GM18508 (cell line): Measurements from ENCODE around the gene PRKAR2B.
"Not testable (repeated sequence)": the region's sequence is repeated elsewhere in the genome, so short reads cannot be mapped to it uniquely, and the experiment has no call there.

Source experiments
- ATAC-seq: cut with Tn5 transposase; IDR thresholded peaks from one replicate; pipeline ENCODE4 v1.9.1; 2021; ENCODE audit warnings: moderate number of reproducible peaks; ENCODE audit not compliant: insufficient read depth, unreplicated experiment

The PRKAR2B gene

DNA sequence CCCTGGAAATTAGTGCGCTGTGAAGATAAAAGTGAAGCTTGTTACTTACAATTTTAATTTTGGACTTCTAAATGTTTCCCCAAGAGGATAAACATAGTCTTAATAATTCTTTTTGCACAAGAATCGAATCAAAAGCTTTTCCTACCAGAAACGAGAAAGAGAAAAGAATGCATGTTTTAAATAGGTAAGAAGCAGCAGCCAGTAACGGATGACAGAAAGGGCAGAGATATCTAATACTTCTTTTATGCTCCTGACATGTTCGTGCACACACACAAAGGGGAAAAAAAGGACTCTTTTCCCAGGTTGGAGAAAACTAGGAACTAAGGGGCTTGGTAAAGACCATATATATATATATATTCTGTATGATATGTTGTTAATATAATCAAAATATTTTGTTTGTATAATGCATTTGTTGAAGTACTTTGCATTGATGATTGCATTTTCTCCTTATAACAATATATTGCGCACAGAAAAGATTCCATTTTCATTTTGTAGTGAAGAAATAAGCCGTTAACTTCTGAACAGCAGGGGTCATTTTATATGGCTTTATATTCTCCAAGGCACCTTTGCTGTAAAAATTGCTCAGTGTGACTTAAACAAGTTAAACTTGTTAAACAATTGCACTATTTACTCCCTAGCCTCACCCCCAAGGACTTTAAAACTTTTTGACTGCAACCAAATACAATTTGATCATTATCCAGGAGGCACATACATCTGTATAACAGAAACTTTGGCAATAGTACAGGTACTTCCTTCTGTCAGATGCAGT, 2.2 kb downstream of the PRKAR2B start:
- no peak for ATAC-seq

DNA sequence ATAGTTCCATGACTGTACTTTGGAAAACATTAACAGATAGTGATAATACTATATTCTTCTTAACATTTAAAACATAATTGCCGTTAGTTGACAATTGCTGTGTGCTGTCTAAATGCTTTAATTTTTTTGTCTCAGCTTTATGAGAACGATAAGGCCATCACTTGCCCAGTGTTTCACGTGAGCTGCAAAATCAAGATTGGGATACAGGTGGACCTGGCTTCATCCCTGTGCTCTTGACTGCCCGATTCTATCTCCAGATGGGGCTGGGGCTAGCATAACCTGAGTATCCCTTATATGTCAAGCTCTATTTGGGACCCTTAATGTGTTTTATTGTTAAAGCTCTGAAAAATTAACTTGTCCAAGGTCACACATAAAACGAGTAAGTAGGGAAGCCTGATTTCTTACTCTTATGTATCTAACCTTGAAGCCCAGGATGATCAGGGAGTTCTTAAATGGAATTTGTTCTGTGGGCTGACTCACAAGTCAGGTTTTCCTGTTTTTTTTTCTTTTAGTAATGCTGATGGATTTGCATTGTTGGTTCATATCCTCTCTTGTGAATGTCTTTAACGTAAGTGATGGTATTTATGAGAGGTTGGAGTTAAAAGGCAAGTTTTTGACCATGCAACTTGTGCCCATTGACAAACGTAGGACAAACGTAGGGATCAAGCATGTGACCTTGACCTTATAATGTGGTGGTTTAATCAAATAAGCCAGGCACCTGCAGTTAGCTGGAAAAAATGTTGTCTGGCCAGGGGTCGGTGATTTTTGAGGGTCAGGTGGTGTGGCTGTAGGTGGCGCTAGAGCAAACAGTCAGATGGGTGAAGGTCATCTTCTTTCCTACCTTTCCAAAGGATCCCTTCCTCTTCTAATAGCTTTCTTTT, 3.6 kb downstream of the PRKAR2B start:
- no peak for ATAC-seq

DNA sequence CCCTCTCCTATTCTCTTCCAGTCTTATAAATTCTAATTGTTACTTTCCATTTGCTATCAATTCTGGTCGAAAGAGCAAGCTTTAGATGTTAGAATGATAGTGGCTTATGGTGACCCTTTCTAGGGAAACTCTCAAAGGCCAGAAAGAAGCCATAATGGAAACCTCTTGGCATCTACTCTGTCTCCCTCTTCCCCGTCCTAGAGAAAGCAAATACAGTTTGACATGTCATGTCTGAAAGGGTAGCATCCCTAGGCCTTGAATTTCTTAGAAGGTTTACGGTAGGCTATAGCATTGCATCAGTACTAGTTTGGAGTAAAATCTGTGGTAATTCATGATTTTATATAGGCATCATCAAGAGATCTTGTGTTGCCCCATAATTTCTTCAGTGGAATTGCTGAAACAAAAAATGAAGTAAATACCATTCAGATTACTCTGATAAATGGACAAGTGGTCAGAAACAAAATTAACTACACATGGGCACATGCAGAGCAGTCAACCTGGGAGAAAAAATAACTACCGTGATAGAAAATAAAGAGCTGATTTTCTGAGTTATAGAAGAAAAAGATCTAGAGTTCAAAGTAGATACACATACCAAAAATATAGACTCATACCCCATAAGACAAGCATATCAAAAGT, 4.4 kb downstream of the PRKAR2B start:
- no peak for ATAC-seq

DNA sequence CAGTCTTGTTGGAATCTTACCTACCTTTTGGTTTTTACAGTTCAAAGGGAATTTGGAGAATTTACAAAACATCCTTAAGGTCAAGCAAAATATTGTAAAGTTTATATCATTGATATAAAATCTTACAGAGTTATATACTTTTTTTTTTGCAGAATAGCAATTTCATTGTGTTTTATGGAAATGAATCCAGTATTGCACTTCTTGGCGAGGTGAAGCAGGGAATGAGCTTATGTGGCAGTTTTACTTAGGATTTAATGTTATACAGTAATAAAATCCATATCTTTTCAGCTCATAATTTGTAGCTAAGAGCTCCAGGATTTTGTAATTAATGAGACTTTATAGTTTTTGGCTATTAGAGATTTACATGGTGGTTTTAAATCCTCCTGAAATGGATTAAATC, 5.0 kb downstream of the PRKAR2B start:
- ATAC-seq = no peak

- ATAC-seq = no peak
Observed at GRCh38 chr7:107049971-107050532, 5.5 kb downstream of the PRKAR2B start.

DNA sequence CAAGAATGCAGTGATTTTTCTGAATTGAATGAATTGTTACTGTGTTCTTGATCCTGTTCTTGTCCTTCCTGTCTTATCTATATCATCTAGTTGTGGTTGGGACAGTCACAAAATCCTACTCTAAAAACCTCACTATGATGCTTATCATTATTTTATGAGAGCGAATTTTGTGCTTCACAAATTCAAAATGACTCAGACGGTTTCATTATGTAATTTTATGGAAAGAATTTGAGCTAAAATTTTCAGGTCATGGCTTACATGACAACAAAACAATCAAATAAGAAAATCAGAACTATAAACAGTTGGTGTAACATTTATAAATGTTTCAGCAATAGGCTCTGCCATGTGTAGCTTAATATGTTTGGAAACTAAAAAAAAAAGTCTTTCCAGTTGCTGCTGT, 6.9 kb downstream of the PRKAR2B start:
- no peak for ATAC-seq

DNA sequence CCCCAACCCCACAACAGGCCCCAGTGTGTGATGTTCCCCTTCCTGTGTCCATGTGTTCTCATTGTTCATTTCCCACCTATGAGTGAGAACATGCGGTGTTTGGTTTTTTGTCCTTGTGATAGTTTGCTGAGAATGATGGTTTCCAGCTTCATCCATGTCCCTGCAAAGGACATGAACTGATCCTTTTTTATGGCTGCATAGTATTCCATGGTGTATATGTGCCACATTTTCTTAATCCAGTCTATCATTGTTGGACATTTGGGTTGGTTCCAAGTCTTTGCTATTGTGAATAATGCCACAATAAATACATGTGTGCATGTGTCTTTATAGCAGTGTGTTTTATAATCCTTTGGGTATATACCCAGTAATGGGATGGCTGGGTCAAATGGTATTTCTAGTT, 10.5 kb downstream of the PRKAR2B start:
- not testable (repeated sequence) for ATAC-seq

- ATAC-seq = not testable (repeated sequence)
Observed at GRCh38 chr7:107056058-107056457, 11.6 kb downstream of the PRKAR2B start.

- no peak for ATAC-seq
Observed at GRCh38 chr7:107056728-107057473, 12.4 kb downstream of the PRKAR2B start.

DNA sequence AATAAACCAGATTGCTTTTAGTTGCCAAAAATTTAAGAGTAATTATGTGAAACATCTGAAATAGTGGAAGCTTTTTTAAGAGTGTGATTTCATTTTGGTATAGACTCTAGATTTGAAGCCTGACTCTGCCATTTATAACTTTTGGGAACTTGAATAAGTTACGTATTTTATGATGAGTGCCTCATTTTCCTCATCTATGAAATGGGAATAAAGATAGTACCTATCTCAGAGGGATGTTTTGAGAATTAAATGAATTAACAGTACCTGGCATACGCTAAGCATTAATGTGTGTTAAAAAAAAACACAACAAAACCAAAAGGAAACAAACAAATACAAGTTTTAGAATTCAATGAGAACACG, 12.9 kb downstream of the PRKAR2B start:
- no peak for ATAC-seq

DNA sequence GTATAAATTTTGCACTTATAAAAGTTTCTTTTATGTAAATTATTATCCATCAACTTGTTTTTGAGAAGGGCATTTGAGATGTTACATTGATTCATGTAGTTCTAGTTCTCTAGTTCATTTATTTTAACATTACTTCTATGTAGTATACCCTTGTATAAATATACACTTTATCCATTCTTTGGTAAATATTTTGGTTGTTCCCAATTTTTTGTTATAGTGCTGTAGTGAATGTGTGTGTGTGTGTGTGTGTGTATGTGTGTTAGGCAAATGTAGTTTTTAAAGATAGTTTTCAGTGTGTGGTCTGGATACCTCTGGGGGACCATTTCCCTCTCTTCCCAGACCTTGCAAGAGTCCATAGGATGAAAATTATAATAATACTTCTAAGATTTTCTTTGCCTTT, 15.0 kb downstream of the PRKAR2B start:
- ATAC-seq = no peak

GRCh38 chr7:107063245-107064120, 19.0 kb downstream of the PRKAR2B start:
- ATAC-seq = no peak

DNA sequence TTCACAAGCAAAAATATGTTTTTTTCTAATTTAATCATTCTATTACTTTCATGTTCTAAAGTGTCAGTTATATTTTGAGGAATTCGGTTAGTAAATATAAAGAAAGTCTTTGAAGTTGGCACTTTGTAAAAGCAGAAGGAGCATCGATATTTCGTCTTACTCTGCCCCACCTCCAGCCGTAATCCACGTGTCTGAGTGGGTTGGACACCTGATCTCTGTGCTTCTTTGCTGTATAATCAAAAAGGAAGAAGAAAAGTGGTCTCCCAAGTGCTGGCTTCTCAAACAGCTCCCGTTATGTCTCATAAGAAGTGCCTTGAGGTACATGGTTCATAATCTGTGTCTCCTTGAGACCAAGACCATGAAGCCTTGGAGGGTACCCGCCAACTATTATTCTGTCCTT, 19.8 kb downstream of the PRKAR2B start:
- no peak for ATAC-seq

DNA sequence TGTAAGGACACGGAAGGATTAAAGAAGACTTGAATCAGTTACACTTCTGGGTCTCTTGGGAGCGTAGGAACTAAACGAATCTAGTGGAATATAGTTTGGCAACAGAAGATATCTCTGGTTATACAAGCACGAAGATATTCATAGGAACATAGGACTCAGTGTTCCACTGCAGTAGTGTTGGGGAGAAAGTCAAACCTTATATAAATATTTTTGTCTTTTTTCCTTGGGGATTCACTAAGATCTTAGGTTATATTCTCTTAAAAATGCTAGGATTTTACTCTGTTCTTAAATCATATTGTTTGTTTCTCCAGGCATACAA, 21.4 kb downstream of the PRKAR2B start:
- no peak for ATAC-seq

DNA sequence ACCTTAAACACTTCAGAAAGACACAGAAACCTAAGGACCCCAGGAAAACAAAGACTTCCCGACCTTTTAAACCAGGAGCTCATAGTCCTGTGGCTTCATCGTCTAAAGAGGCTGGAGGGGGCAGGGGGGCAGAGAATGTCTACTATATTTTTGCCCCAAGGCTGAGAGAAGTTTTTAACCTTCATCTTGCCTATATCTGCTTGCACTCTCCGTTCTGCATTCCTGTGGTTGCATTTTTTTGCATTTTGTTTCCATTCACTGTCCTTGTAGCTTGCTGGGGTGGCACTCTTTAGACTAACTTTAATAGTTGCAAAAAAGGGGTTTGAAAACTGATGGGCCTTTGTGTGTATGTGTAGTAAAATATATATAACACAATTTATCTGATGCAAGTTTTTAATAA, 23.7 kb downstream of the PRKAR2B start:
- no peak for ATAC-seq

GRCh38 chr7:107069457-107069856, 25.0 kb downstream of the PRKAR2B start:
- ATAC-seq = no peak

DNA sequence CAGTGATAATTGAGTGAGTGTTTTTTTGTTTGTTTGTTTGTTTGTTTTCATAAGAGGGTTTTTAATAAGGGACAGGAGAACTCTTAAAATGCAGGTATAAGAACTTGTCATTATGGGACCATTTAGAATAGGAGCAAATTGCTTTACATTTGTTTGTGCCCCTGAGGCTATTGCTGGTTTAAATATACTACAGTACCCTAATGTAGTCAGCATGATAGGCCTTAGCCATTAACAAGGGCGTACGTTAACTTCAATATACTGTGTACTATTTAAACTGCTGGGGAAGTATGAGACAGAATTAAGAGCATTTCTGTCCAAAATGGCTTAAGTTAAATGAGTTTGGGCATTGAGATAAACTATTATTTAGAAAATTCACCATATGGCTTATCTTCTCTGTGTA, 26.2 kb downstream of the PRKAR2B start:
- no peak for ATAC-seq

DNA sequence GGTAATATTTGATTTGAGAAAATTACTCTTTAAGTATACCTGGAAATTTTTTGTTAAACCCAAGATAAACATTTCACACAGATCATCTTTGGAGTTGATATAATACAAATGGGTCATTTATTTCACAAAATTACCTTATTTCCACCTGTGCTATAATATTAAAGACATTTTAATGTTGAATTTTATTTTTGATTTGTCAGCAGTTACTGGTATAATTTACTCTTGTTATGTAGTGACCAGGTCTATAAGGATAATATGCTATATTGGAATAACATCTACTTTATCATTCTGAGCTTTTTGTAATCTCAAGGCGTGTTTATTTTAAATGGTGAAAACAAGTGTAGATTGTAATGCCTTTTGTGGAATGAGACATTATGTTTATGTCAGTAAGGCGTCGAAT, 26.6 kb downstream of the PRKAR2B start:
- no peak for ATAC-seq

DNA sequence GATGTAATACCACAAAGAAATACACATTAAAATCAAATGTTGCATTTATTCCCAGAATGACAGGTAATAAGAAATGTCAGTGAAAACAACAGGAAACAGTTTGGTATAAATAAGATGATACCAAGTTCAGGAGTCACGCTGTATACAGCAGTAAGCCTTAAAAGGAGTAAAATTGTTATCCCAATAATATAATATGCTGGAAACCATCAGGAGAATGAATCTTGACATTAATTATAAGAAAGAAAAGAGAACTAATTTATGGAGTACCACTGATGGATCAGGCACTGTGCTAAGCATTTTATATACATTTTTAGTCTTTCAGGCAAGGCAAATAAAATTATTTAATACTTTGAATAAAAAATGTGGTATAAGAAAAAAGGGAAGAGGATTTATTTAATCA, 27.6 kb downstream of the PRKAR2B start:
- ATAC-seq = no peak
